22Rv1 (cell line): Measurements from ENCODE around the gene COMMD1.

ENCODE experiments used
- ZFX ChIP-seq: fragments of 450-650 bp; IDR thresholded peaks from 2 replicates; pipeline ENCODE4 v1.6.1; 2017; ENCODE audit warnings: antibody characterized with exemption, borderline replicate concordance
- TF ChIP-seq, protein P1 (sequence below): fragments of 450-650 bp; IDR thresholded peaks from 2 replicates; pipeline ENCODE4 v1.5.1; 2017; ENCODE audit warnings: mild to moderate bottlenecking

GRCh38 chr2:62145478-62146100, 240.1 kb downstream of the COMMD1 start:
- TF ChIP-seq, protein P1, sequence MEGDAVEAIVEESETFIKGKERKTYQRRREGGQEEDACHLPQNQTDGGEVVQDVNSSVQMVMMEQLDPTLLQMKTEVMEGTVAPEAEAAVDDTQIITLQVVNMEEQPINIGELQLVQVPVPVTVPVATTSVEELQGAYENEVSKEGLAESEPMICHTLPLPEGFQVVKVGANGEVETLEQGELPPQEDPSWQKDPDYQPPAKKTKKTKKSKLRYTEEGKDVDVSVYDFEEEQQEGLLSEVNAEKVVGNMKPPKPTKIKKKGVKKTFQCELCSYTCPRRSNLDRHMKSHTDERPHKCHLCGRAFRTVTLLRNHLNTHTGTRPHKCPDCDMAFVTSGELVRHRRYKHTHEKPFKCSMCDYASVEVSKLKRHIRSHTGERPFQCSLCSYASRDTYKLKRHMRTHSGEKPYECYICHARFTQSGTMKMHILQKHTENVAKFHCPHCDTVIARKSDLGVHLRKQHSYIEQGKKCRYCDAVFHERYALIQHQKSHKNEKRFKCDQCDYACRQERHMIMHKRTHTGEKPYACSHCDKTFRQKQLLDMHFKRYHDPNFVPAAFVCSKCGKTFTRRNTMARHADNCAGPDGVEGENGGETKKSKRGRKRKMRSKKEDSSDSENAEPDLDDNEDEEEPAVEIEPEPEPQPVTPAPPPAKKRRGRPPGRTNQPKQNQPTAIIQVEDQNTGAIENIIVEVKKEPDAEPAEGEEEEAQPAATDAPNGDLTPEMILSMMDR, result no peak
- no peak for TF ChIP-seq ZFX
